SK-N-SH (cell line): Measurements from ENCODE around the gene CRISPLD2.

Experiments used
- CTCF ChIP-seq: fragments of 200-600 bp; sonication (generic); IDR thresholded peaks from 2 replicates; pipeline ENCODE4 v1.6.1; 2017; ENCODE audit warnings: antibody characterized with exemption, mild to moderate bottlenecking, moderate library complexity
- EP300 ChIP-seq, 2 experiments: IDR thresholded peaks; 2 replicates each; pipeline versions ENCODE4 v1.4.0 to v1.6.1; 2012; ENCODE audit warnings: borderline replicate concordance in 1 of 2, low read depth in 1 of 2, low read length in 1 of 2
- FOXJ3 ChIP-seq: sonication (generic); formaldehyde crosslinking; IDR thresholded peaks from 2 replicates; pipeline ENCODE4 v1.5.1; 2020; ENCODE audit warnings: mild to moderate bottlenecking, missing genetic modification reagents
- GABPA ChIP-seq: IDR thresholded peaks from 2 replicates; pipeline ENCODE4 v1.4.0; 2012; ENCODE audit warnings: low read depth, mild to moderate bottlenecking
- NFIC ChIP-seq: IDR thresholded peaks from 2 replicates; pipeline ENCODE4 v1.4.0; 2012; ENCODE audit warnings: borderline replicate concordance
- RFX5 ChIP-seq: IDR thresholded peaks from 2 replicates; pipeline ENCODE4 v1.6.1; 2012; ENCODE audit warnings: mild to moderate bottlenecking, improper control_type of control experiment, low read length

DNA sequence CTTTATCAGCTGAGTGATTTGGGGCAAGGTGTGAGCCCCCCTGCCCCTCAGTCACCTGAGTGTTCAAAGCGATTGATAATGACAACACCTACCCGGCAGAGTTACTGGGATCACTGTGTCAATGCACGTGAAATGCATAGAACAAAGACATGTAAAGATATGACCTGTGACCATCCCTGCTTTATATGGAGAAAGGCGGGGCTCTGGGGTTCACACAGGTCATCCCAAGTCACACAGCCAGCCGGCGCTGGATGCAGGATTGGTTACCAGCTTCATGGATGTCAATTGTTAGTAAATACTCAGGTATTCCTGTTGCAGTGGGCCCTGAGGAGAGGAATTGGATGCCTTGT, 64.4 kb downstream of the CRISPLD2 start:
- TF ChIP-seq RFX5 (no peak), GABPA (no peak), EP300 (IDR thresholded peaks at IDR 0.05; ENCODE audit: borderline replicate concordance in 1 of 2, low read depth in 1 of 2, low read length in 1 of 2) (no peak), FOXJ3 (no peak), CTCF (no peak), NFIC (no peak)
